ENCODE measurements around the gene IFNG.

DNA sequence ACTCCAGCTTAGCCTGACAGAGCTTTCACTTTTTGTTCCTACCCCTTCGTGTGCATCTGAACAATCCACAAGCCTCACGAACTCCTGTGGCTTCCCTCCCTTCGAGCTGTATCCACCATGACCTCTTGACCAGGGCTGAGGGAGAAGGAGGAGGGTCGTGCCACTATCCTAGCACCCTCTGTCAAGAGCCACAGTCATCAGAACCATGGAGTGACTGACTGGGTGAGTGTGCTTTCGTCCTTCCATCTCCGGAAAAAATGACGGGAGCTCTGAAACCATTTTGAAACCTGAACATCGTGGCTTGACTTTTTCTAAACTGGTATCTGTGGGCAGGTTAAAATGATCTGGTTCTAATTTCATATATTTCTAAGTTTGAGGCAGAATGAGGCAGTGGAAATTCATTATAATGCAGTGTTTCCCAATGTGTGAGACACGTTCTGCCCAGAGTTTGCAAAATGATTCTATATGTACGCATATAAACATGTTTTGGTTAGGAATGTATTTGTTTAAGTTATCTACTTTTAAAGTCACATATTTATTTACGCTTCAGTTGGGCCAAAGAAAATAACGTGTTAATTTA is 39.1 kb upstream of the IFNG start:
- TF ChIP-seq, protein P1, sequence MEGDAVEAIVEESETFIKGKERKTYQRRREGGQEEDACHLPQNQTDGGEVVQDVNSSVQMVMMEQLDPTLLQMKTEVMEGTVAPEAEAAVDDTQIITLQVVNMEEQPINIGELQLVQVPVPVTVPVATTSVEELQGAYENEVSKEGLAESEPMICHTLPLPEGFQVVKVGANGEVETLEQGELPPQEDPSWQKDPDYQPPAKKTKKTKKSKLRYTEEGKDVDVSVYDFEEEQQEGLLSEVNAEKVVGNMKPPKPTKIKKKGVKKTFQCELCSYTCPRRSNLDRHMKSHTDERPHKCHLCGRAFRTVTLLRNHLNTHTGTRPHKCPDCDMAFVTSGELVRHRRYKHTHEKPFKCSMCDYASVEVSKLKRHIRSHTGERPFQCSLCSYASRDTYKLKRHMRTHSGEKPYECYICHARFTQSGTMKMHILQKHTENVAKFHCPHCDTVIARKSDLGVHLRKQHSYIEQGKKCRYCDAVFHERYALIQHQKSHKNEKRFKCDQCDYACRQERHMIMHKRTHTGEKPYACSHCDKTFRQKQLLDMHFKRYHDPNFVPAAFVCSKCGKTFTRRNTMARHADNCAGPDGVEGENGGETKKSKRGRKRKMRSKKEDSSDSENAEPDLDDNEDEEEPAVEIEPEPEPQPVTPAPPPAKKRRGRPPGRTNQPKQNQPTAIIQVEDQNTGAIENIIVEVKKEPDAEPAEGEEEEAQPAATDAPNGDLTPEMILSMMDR (IDR thresholded peaks at IDR 0.05), result no peak
- TF ChIP-seq POLR2A (IDR thresholded peaks at IDR 0.05), result no peak

Data from heart left ventricle (tissue), 13 donors.